HFFc6 (cell line): ENCODE measurements around the gene CLCN6. TPM values are rescaled to one million over a fixed set of nuclear protein-coding genes. Genes with fewer than 3 reads are reported as not detected.

Experiments used
- DNase-seq: peaks from one replicate; pipeline ENCODE4 v3.0.0-alpha.2; 2018
- H3K27ac Mint-ChIP-seq: 2 replicates; pipeline ENCODE4 v1.8.0; 2020; ENCODE audit warnings: mild to moderate bottlenecking, mixed read lengths
- H3K27me3 Mint-ChIP-seq: 2 replicates; pipeline ENCODE4 v1.8.0; 2021; ENCODE audit warnings: mild to moderate bottlenecking, moderate library complexity, mixed read lengths; ENCODE audit not compliant: insufficient read depth
- H3K36me3 Mint-ChIP-seq: 2 replicates; pipeline ENCODE4 v1.8.0; 2021; ENCODE audit warnings: low read depth, mixed read lengths
- H3K4me1 Mint-ChIP-seq: 2 replicates; pipeline ENCODE4 v1.8.0; 2020; ENCODE audit warnings: low read depth, mixed read lengths
- H3K4me3 Mint-ChIP-seq: 2 replicates; pipeline ENCODE4 v1.8.0; 2020; ENCODE audit warnings: mild to moderate bottlenecking, moderate library complexity, mixed read lengths
- H3K9me3 Mint-ChIP-seq: 2 replicates; pipeline ENCODE4 v1.8.0; 2020; ENCODE audit warnings: mild to moderate bottlenecking, mixed read lengths
- CTCF ChIP-seq: fragments of 200-600 bp; sonication (generic); IDR thresholded peaks from 2 replicates; pipeline ENCODE4 v1.5.0; 2021; ENCODE audit warnings: antibody characterized with exemption, mild to moderate bottlenecking
- total RNA-seq, 6 experiments: library from RNA; stranded (reverse); fragmentation: NEBNext Ultra II Directional; extraction: Animal tissue kit (Norgen Biotek cat#: 25700); gene quantifications; 2 replicates in 1 of 6; 3 replicates in 5 of 6; pipeline ENCODE4 v1.2.3, GENCODE V29; 2021

CLCN6 gene
- total RNA-seq, 6 experiments from 2014 or later = 6.2 to 8.3 (median 7.9) TPM

GRCh38 chr1:11878081-11878890 is 72.3 kb downstream of the CLCN6 start:
- TF ChIP-seq CTCF = no peak
- H3K4me1 Mint-ChIP-seq = no peaks in the 10 kb centered on the region
- no peak overlapping the region for H3K27ac Mint-ChIP-seq
- no peak overlapping the region for H3K4me3 Mint-ChIP-seq
- peaks cover 46% of the 10 kb centered on the region for H3K27me3 Mint-ChIP-seq
- DNase-seq = no peak
- 0 out of 2 replicates have a peak, but pooled peaks cover 3% of the 10 kb centered on the region for H3K9me3 Mint-ChIP-seq
- H3K36me3 Mint-ChIP-seq = no peaks in the 10 kb centered on the region

- H3K4me3 Mint-ChIP-seq = no peak overlapping the region
- DNase-seq = no peak
- peaks cover 47% of the 10 kb centered on the region for H3K27me3 Mint-ChIP-seq
- 0 out of 2 replicates have a peak, but pooled peaks cover 3% of the 10 kb centered on the region for H3K9me3 Mint-ChIP-seq
- no peak overlapping the region for H3K27ac Mint-ChIP-seq
- no peaks in the 10 kb centered on the region for H3K4me1 Mint-ChIP-seq
- no peaks in the 10 kb centered on the region for H3K36me3 Mint-ChIP-seq
- TF ChIP-seq CTCF = no peak
These were observed 72.8 kb downstream of the CLCN6 start for GRCh38 chr1:11878891-11879190.

GRCh38 chr1:11879311-11880180 is 73.6 kb downstream of the CLCN6 start:
- DNase-seq = no peak

GRCh38 chr1:11880181-11880575 is 74.2 kb downstream of the CLCN6 start:
- TF ChIP-seq CTCF = 0 out of 2 replicates have a peak, but pooled peaks have one; percentile 7
- no peak for DNase-seq
- Mint-ChIP-seq H3K27ac (no peak overlapping the region), H3K36me3 (no peaks in the 10 kb centered on the region), H3K27me3 (peaks cover 39% of the 10 kb centered on the region), H3K4me3 (no peak overlapping the region), H3K4me1 (no peaks in the 10 kb centered on the region), H3K9me3 (0 out of 2 replicates have a peak, but pooled peaks cover 3% of the 10 kb centered on the region)

More at GRCh38 chr1:11879311-11880180, 73.6 kb downstream of the CLCN6 start:
- peaks cover 43% of the 10 kb centered on the region for H3K27me3 Mint-ChIP-seq
- no peaks in the 10 kb centered on the region for H3K4me1 Mint-ChIP-seq
- H3K36me3 Mint-ChIP-seq = no peaks in the 10 kb centered on the region
- H3K4me3 Mint-ChIP-seq = no peak overlapping the region
- 0 out of 2 replicates have a peak, but pooled peaks cover 3% of the 10 kb centered on the region for H3K9me3 Mint-ChIP-seq
- H3K27ac Mint-ChIP-seq = no peak overlapping the region
- TF ChIP-seq CTCF = no peak

GRCh38 chr1:11880911-11881748 is 75.1 kb downstream of the CLCN6 start:
- no peaks in the 10 kb centered on the region for H3K36me3 Mint-ChIP-seq
- no peak overlapping the region for H3K27ac Mint-ChIP-seq
- H3K4me3 Mint-ChIP-seq = no peak overlapping the region
- no peak for DNase-seq
- H3K4me1 Mint-ChIP-seq = no peaks in the 10 kb centered on the region
- 0 out of 2 replicates have a peak, but pooled peaks cover 3% of the 10 kb centered on the region for H3K9me3 Mint-ChIP-seq
- H3K27me3 Mint-ChIP-seq = peaks cover 34% of the 10 kb centered on the region
- no peak for TF ChIP-seq CTCF
